ENCODE data around the gene CPSF4L.
"Not testable (repeated sequence)": the region's sequence is repeated elsewhere in the genome, so short reads cannot be mapped to it uniquely, and the experiment has no call there.

GRCh38 chr17:73264448-73264847 is 2.8 kb upstream of the CPSF4L start:
- TF ChIP-seq EP300, CTCF (IDR thresholded peaks at IDR 0.05): not testable (repeated sequence)

All from tibial nerve (tissue), 4 donors.